Measurements from ENCODE around the gene JTB.

JTB gene

GRCh38 chr1:153939476-153939875 lies 38.0 kb downstream of the JTB start:
- Histone ChIP-seq H3K4me3 (ENCODE audit: low read depth, low read length) (no peak overlapping the region), H3K79me2 (no peaks in the 10 kb centered on the region), H3K4me1 (no peaks in the 10 kb centered on the region), H3K9me3 (ENCODE audit: control insufficient read depth, low read length) (no peaks in the 10 kb centered on the region), H3K9ac (no peak overlapping the region), H3K27ac (no peak overlapping the region), H3K4me2 (ENCODE audit: low read length) (no peak overlapping the region), H3K27me3 (ENCODE audit: control insufficient read depth, insufficient read depth, low read length) (no peaks in the 10 kb centered on the region), H3K36me3 (ENCODE audit: control insufficient read depth, insufficient read depth, low read length) (no peaks in the 10 kb centered on the region), H2AFZ (no peak overlapping the region)
- no peak for TF ChIP-seq CTCF (IDR thresholded peaks at IDR 0.05)

GRCh38 chr1:153938996-153939395 lies 38.5 kb downstream of the JTB start:
- Histone ChIP-seq H3K4me2 (ENCODE audit: low read length) (no peak overlapping the region), H3K27ac (no peak overlapping the region), H3K27me3 (ENCODE audit: control insufficient read depth, insufficient read depth, low read length) (no peaks in the 10 kb centered on the region), H3K79me2 (no peaks in the 10 kb centered on the region), H2AFZ (no peak overlapping the region), H3K9me3 (ENCODE audit: control insufficient read depth, low read length) (no peaks in the 10 kb centered on the region), H3K36me3 (ENCODE audit: control insufficient read depth, insufficient read depth, low read length) (no peaks in the 10 kb centered on the region), H3K4me1 (no peaks in the 10 kb centered on the region), H3K9ac (no peak overlapping the region), H3K4me3 (ENCODE audit: low read depth, low read length) (no peak overlapping the region)
- TF ChIP-seq CTCF (IDR thresholded peaks at IDR 0.05) = no peak

GRCh38 chr1:153937331-153937730 lies 40.1 kb downstream of the JTB start:
- Histone ChIP-seq H2AFZ (no peak overlapping the region), H3K27me3 (ENCODE audit: control insufficient read depth, insufficient read depth, low read length) (no peaks in the 10 kb centered on the region), H3K4me3 (ENCODE audit: low read depth, low read length) (no peak overlapping the region), H3K4me1 (no peaks in the 10 kb centered on the region), H3K27ac (no peak overlapping the region), H3K9ac (no peak overlapping the region), H3K9me3 (ENCODE audit: control insufficient read depth, low read length) (no peaks in the 10 kb centered on the region), H3K4me2 (ENCODE audit: low read length) (no peak overlapping the region), H3K79me2 (no peaks in the 10 kb centered on the region), H3K36me3 (ENCODE audit: control insufficient read depth, insufficient read depth, low read length) (no peaks in the 10 kb centered on the region)
- no peak for TF ChIP-seq CTCF (IDR thresholded peaks at IDR 0.05)

GRCh38 chr1:153936011-153936802 lies 41.3 kb downstream of the JTB start:
- Histone ChIP-seq H3K36me3 (ENCODE audit: control insufficient read depth, insufficient read depth, low read length) (no peaks in the 10 kb centered on the region), H3K4me1 (no peaks in the 10 kb centered on the region), H3K27me3 (ENCODE audit: control insufficient read depth, insufficient read depth, low read length) (no peaks in the 10 kb centered on the region), H3K9ac (no peak overlapping the region), H3K4me3 (ENCODE audit: low read depth, low read length) (no peak overlapping the region), H3K4me2 (ENCODE audit: low read length) (no peak overlapping the region), H2AFZ (no peak overlapping the region), H3K79me2 (no peaks in the 10 kb centered on the region), H3K9me3 (ENCODE audit: control insufficient read depth, low read length) (no peaks in the 10 kb centered on the region), H3K27ac (no peak overlapping the region)
- TF ChIP-seq CTCF (IDR thresholded peaks at IDR 0.05) = no peak

- H3K27ac ChIP-seq = no peak overlapping the region
- H2AFZ ChIP-seq = no peak overlapping the region
- no peaks in the 10 kb centered on the region for H3K4me1 ChIP-seq
- no peaks in the 10 kb centered on the region for H3K27me3 ChIP-seq (ENCODE audit: control insufficient read depth, insufficient read depth, low read length)
- no peak overlapping the region for H3K4me3 ChIP-seq (ENCODE audit: low read depth, low read length)
- H3K9ac ChIP-seq = no peak overlapping the region
- H3K79me2 ChIP-seq = no peaks in the 10 kb centered on the region
- H3K36me3 ChIP-seq (ENCODE audit: control insufficient read depth, insufficient read depth, low read length) = no peaks in the 10 kb centered on the region
- no peak for TF ChIP-seq CTCF (IDR thresholded peaks at IDR 0.05)
- H3K9me3 ChIP-seq (ENCODE audit: control insufficient read depth, low read length) = no peaks in the 10 kb centered on the region
- no peak overlapping the region for H3K4me2 ChIP-seq (ENCODE audit: low read length)
These were observed 42.7 kb downstream of the JTB start for GRCh38 chr1:153934746-153935145.
